GM19099 (cell line): ENCODE measurements around the gene ZNF117.

Source experiments
- POLR2A ChIP-seq: IDR thresholded peaks from 3 replicates; pipeline ENCODE4 v1.6.1; 2011; ENCODE audit warnings: low read depth; ENCODE audit not compliant: insufficient read length; ENCODE audit errors: extremely low read depth

The ZNF117 gene

DNA sequence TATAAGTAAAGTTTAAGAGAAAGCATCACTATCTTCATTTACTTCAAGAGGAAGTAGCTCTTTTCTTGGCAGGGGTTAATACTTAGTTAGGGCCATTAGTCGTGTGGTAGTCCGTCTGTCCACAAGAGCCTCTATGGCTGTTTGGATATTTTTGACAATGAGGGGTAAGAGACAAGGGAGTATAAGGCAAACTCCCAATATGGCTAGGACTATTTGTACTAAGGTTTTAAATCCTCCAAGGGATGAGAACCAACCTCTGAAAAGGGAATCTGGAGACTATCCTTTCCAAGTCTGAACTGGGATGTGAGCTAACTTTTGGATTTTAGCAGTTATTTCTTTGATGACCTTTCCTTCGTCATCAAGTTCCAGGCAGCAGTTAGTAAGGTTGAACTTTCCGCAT lies at the start of gene ZNF117:
Gene ZNF117 (minus strand): TSS at position 101 of the 400 bp plus-strand sequence.
- no peak for TF ChIP-seq POLR2A

DNA sequence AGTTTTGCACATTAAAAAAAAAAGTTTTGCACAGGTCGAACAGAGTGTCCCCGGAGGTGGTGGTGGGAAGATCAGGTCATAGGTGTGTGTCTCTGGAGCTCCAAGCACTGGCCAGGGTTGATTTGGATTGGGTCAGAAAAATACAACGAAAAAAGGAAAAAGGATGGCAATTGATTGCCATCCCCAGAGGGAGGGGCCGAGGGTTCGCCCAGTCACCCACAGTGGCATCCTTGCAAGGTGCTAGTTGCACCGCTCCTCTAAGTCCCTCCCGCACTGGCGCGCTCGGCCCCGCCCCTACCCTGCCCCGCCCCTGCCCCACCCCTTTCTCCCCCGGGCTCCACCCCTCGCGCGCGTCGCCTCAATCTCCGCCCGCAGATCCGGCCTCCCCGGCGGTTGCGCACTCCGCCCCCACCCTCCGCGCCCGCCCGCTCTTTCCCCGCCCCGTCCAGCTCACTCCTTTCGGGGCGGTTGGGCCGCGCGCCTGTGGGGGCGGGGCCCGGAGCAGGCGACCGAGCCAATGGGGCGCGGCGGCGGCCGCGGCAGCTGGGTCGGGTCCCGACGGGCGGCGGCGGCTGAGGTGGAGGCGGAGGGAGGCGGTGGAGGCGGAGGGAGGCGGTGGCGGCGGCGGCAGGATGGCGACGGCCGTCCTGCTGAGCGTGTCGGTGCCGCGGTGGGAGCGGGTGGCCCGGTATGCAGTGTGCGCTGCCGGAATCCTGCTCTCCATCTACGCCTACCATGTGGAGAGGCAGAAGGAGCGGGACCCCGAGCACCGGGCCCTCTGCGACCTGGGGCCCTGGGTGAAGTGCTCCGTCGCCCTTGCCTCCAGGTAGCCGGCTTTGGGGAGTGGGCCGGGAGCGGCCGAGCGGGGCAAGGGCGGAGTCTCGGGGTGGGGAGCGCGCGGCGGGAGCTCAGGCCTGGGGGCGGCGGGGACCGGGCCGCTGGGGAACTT lies 47.2 kb upstream of the ZNF117 start:
- TF ChIP-seq POLR2A, result peak; percentile 65

DNA sequence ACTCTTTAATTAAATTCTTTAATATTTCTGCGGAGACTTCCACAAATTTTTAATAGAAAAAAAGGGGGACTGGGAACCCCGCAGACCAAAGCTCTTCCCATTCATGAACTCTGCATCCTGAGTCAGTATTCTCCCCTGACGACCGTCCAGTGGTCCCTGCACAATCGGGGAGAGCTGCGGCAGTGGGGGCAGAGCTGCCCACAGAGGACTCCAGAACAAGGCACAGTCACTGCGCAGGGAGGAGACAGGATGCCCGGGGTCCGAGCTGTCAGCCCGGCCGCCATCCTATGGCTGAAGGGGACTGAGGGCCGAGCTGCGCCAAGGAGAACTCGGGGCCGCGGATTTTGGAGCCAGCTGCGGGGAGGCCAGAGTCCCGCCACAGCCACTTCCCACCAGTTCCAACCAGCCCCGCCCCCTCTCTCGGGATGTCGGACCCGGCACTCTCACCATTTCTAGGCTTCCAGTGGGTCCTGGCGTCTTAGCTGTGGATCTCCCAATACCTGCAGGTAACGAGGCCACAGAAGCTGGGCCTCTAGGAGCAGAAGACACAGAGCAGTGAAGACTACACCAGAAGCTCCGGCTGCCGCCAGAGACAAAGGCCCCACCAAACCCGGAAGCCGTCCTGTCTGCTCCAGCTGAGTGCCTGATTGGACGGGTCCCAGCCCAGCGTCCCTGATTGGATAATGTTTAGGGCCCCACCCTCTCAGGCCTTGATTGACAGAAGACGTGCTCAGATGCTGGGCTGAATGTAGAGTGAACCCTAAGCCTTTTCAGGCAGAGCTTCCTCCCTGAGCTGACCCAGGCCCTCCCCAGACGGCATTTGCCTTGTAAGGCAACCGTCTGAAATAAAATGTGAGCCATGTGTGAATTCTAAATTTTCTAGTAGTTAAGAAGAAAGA lies 15.5 kb upstream of the ZNF117 start, which contains the start of gene ERV3-1:
Gene ERV3-1 (minus strand): TSS at position 594 of the 899 bp plus-strand sequence. CDS start 13,661 bp downstream, outside the sequence.
- peak; percentile 95 for TF ChIP-seq POLR2A

DNA sequence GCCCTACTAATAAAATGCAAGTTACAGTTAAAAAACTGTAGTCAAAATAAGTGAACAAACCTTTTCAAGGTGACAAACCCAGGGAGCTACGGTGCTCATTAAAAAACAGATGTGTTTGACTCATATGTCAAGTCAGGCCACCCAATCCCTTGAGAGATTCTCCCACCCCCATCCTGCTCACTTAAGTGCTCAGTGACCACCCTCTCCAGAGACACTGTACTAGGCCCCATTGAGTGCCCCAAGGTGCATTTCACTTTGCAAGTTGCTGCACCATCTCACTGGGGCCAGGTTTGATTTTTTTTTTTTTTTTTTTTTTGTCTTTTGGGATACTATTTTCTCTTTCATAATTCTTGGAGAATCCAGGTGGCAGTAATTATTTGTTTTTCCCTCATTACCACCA lies 13.7 kb upstream of the ZNF117 start:
- no peak for TF ChIP-seq POLR2A

DNA sequence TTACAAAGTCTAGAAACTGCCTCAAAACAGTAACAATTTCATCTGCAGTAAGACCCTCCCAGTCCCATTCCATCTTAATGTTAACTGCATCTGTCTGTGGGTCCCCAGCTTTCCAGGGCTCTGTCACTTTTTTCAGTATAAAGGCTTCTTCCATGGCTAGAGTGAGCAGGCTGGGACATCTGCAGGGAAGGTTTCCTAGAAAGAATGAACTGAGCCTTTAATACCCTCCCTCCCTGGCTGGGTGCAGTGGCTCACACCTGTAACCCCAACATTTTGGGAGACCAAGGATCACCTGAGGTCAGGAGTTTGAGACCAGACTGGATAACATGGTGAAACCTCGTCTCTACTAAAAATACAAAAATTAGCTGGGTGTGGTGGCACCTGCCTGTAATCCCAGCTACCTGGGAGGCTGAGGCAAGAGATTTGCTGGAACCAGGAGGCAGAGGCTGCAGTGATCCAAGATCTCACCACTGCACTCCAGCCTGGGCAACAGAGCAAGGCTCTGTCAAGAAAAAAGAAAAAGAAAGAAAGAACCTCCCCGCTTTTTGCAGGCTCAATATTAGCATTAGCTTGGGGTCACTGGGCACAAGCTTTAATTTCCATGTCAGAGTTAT lies 12.2 kb upstream of the ZNF117 start:
- TF ChIP-seq POLR2A, result no peak

DNA sequence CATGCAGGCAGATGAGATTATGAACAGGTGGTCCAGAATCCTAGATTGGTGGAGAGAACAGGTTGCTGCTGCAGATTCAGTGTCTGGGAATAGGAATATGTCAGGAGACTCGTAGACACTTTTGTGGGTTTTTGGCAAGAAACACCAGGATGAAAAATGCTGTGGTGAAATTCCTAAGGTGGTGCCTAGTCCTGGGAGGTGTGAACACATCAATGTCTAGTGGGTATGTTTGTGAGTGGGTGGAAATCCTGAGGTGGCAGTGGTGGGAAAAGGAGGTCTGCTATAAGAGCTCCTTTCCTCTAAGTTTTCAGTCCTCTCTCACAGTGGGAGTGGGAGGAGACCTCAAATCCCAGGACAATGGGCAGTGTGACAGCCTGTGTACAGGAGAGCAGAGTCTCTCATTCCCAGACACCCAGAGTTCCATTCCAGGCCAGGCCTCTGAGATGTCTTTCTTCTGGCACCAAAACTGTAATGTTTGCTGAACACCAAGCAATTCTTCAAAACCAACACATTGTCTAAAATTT lies 10.5 kb upstream of the ZNF117 start:
- no peak for TF ChIP-seq POLR2A

DNA sequence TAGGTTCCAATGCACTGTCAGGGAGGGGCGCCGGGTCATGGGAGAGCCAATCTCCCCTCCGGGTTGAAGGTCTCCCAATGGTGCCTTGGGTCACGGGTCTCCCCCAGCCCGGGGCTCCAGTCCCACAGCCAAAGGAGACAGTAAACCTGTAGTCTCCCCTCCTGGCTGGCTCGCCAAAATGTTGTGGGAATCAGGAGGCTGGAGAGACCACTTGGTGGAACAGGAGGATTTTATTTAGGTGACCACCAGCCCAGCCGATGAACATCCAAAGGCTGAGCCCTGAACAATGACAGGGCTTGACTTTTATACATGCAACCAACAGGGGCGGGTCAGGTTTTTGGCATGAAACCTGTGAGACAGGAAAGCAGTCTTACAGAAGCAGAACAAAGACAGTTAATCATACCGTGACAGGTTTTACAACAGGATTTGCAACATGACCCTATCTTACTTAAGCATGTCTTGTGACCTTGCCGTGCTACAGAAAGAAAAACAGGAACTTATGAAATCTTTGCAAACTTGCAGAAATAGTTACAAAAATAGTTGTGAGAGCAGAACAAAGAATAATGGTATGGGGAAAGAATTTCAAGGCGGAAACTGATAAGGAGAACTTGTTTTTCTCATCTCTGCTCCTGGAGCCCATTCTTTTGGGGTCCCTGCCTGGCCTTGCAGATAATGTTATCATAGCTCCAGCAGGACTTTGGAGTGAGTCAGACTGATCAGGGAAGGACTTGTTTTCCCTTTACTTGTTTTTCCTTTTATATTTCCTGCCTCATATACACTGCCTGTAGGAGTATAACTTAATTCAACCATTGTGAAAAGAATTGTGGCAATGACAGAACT lies 8.5 kb upstream of the ZNF117 start:
- no peak for TF ChIP-seq POLR2A

DNA sequence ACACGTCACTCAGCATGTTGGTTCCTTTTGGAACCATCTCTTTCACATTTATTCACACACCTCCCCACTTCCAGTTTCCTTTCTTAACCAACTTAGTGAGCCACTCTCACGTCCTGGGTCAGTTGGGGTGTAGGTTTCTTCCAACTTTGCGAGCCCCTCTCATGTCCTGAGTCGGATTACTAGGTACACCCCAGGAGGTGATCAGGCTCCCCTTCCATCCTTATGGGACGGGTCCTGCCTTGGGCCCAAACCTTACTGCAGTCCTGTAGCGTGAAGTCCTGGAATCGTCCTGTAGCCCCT lies 8.0 kb upstream of the ZNF117 start:
- no peak for TF ChIP-seq POLR2A

DNA sequence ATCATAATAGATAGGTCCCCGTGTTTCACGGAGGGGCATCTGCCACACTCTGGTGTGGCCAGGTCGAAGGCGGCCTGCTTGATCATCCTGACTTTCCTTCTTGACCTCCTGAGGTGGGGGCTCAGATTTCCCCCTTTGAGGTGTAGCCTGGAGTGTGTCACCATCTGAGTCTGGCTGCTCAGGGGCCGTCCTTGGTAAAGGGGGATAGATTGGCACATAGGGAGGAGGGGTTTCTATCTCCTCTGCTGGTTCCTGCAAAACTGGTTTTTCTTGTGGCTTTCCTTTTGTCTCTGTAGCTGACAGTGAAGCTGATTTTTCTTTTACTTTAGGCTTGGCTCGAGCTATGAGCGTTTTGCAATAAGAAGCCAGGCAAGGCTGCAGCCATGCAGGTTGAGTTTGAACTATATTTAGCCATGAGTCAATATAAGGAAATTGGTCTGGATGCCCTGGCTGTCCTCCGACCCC lies 7.1 kb upstream of the ZNF117 start:
- TF ChIP-seq POLR2A, result no peak

DNA sequence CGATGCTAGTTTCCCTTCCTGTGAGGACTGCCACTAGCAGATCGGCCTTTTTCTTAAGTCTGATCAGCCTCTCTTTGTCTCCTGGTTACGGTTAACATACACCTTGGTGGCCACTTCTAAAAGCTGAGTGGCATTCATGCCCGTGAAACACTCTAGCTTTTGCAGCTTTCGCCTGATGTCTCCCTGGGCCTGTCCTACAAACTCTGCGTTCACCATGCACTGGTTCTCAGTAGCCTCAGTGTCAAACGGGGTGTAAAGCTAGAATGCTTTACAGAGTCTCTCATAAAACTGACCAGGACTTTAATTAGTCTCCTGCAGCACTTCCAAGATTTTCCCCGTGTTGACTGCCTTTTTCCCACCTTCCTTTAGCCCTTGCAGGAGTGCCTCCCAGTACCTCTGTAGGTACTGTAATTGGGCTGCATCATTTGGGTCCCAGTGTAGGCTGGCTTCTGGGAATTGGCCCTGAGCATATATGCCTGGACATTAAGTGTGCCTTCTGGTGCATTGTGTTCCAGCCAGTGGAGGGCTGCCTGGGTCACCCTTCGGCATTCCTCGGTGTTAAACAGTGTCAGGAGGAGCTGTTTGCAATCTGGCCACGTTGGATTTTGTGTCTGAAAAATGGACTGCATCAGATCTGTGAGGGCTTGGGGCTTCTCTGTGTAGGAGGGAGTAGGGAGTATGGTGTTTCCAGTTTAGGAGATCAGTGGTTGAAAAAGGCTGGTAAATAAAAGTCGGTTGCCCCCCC lies 6.5 kb upstream of the ZNF117 start:
- no peak for TF ChIP-seq POLR2A

DNA sequence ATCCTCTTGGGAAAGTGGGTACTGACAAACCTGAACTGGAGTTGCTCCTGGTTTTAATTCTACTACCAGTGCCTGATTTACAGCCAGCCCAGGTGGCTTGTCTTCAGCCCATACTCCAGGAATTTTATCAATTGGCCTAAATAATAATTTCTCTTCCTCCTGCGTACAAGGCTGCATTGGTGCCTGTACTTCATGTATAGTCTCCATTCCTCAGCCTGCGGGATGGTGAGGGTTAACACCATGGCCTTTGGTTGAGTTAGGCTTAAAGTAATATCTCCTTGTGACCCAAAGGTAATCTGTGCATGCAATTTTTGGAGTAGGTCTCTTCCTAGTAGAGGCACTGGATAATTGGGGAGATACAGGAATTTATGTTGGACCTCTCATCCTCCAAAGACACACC lies 5.5 kb upstream of the ZNF117 start:
- TF ChIP-seq POLR2A, result no peak

DNA sequence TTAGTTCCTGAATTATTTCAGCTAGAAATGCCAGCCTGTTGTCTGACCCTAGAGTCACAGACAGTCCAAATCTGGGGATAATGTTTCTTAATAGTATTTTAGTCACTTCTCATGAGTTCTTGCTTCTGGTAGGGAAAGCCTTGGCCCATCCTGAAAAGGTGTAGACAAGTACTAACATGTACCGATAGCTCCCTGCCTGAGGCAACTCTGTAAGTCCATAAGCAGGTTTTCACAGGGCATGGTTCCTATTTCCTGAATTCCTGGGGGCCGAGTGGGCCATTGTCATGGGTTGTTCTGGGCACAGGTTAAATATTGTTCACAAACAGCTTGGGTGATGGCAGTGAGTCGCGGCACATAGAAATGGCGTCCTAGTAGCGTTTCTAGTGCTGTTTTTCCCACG lies 3.1 kb upstream of the ZNF117 start:
- TF ChIP-seq POLR2A, result no peak

DNA sequence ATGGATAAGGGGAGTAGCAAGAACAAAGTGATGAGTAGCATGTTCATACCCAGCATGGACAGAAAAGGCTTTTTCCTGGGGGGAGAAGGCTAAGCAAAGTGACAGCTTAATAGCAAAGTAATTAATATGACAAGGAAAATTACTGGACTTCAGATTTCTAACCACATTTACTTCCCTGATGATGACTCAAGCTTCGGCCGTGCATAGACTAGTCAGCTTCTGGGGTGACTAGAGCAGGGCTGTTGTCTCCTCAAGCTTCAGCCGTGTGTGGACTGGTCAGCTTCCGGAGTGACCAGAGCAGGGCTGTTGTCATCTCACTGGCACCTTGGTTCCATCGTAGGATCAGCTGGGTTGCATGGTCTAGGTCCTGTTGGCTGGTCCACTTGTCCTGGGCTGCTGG lies 2.1 kb upstream of the ZNF117 start:
- no peak for TF ChIP-seq POLR2A

DNA sequence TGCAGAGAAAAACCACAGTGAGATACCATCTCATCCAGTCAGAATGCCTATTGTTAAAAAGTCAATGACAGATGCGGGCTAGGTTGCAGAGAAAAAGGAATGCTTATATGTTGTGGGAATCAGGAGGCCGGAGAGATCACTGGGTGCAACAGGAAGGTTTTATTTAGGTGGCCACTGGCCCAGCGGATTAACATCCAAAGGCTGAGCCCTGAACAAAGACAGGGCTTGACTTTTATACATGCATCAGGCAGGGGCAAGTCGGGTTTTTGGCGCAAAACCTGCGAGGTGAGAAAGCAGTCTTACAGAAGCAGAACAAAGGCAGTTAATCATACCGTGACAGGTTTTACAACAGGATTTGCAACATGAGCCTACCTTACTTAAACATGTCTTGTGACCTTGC lies 620 bp downstream of the ZNF117 start:
- TF ChIP-seq POLR2A, result no peak
